ENCODE results near the gene RTTN.

RTTN gene

DNA sequence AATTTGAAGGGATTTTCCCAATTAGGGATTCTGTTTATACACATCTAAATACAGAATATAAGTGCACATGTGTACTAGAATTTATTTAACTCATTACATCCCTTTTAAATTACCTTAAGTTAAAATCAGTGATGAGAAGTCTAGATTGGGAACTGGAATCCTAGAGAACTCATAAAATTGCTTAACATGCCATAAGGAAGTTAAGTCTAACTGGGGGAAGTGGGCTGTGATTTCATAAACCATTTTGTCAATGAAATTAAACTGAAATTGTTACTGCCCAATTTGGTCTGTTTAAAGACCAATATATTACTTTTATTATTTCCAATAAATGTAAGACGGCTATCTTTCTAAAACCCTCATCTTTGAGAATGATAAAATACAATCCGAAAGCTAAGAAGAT, 185.5 kb downstream of the RTTN start:
- H3K4me3 ChIP-seq (replicated peaks; ENCODE audit: low read depth, low read length), result no peak overlapping the region
- TF ChIP-seq, protein P1, sequence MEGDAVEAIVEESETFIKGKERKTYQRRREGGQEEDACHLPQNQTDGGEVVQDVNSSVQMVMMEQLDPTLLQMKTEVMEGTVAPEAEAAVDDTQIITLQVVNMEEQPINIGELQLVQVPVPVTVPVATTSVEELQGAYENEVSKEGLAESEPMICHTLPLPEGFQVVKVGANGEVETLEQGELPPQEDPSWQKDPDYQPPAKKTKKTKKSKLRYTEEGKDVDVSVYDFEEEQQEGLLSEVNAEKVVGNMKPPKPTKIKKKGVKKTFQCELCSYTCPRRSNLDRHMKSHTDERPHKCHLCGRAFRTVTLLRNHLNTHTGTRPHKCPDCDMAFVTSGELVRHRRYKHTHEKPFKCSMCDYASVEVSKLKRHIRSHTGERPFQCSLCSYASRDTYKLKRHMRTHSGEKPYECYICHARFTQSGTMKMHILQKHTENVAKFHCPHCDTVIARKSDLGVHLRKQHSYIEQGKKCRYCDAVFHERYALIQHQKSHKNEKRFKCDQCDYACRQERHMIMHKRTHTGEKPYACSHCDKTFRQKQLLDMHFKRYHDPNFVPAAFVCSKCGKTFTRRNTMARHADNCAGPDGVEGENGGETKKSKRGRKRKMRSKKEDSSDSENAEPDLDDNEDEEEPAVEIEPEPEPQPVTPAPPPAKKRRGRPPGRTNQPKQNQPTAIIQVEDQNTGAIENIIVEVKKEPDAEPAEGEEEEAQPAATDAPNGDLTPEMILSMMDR (IDR thresholded peaks at IDR 0.05; ENCODE audit: low read length, missing control alignments), result no peak
- DNase-seq (ENCODE audit: low read depth), result no peak

DNA sequence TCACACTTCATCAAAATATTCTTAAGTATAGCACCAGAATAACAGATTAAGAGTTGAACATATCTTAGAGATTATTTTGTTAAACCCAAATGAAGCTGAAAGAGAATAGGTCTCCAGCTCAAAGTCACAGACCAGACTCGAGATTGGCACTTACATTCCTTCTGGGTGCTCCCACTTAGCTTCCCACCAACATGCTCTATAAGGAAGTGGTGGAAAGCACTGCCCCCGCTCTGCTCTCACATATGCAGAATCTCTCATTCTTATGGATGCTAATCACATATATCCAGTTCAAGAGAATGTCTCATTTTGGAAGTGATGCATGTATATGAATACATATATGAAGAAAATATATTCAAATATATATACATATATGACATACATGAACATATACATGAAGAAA, 186.4 kb downstream of the RTTN start:
- no peak for DNase-seq (ENCODE audit: low read depth)
- TF ChIP-seq, protein P1 (IDR thresholded peaks at IDR 0.05; ENCODE audit: low read length, missing control alignments), result no peak
- H3K4me3 ChIP-seq (replicated peaks; ENCODE audit: low read depth, low read length), result no peak overlapping the region

DNA sequence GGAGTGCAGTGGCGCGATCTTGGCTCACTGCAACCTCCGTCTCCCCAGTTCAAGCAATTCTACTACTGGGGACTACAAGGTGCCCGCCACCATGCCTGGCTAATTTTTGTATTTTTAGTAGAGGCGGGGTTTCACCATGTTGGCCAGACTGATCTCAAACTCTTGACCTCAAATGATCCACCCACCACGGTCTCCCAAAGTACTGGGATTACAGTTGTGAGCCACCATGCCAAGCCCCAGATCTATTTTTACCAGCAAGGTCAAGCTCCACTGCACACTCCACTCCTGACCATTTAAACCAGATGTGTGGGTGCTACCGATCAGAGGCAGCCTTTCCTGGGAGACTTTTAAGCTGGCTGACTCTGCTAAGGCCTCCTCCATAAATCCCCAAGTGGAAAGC, 190.4 kb downstream of the RTTN start:
- no peak overlapping the region for H3K4me3 ChIP-seq (replicated peaks; ENCODE audit: low read depth, low read length)
- TF ChIP-seq, protein P1 (IDR thresholded peaks at IDR 0.05; ENCODE audit: low read length, missing control alignments), result no peak

DNA sequence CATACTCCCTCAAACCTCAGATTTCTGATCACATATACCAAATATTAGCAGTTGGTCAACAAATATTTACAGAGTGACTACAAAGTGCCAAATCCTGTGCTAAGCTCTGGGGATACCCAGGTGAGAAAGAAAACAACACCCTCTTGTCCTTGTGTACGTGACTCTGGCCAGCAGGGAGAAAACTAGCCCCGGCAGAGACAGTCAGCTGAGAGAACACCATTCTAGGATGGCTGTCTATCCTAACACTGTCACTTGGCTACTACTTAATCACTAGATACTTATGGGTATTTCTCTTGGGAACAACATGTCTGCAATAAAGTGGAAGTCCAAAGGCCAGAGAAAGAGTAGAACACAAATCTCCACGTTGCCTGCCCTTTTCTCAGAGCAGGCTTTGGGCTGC, 199.9 kb downstream of the RTTN start:
- TF ChIP-seq, protein P1 (IDR thresholded peaks at IDR 0.05; ENCODE audit: low read length, missing control alignments), result no peak
- H3K4me3 ChIP-seq (replicated peaks; ENCODE audit: low read depth, low read length), result peak overlapping the region; percentile 19
- no peak for DNase-seq (ENCODE audit: low read depth)

More for the DNA sequence above, 190.4 kb downstream of the RTTN start:
- DNase-seq (ENCODE audit: low read depth), result no peak

DNA sequence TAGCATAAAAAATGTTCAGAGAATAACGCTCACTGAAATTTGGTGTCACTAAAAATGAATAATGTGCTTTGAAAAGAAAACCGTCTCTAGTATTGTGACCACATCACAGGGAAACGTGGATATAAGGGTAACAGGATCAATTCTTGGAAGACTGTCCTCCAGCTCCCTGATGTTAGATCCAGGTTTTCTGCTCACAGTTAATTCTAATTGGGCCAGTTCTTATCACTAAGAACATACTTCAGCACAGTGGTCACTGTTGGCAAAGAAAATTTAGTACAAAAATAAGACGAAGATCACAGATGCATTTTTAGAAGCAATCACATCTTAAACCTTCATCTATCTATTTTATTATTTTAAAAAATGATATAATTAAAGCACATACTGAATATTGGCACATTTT, 200.8 kb downstream of the RTTN start:
- TF ChIP-seq, protein P1 (IDR thresholded peaks at IDR 0.05; ENCODE audit: low read length, missing control alignments), result no peak
- H3K4me3 ChIP-seq (replicated peaks; ENCODE audit: low read depth, low read length), result no peak overlapping the region
- DNase-seq (ENCODE audit: low read depth), result peak; percentile 53

DNA sequence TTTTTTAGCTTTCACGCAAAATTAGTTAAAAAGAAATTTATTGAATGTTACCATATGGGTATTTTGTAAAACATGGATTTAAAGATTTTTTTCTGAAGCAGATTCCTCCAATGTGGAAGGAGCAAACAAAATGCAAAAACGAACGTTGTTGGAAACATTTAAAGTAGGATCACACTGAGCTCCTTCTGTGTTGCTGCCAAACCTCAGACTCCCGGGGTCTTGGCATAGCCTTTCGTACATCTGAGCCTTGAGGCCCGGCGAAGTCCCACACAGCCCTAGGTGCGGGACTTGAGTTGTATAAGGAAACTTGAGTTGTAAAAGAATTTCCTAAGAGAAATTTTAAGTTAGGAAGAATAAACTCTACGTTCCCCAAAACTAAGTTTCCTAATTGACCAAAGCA, 205.8 kb downstream of the RTTN start:
- TF ChIP-seq, protein P1 (IDR thresholded peaks at IDR 0.05; ENCODE audit: low read length, missing control alignments), result no peak
- H3K4me3 ChIP-seq (replicated peaks; ENCODE audit: low read depth, low read length), result no peak overlapping the region
- no peak for DNase-seq (ENCODE audit: low read depth)

DNA sequence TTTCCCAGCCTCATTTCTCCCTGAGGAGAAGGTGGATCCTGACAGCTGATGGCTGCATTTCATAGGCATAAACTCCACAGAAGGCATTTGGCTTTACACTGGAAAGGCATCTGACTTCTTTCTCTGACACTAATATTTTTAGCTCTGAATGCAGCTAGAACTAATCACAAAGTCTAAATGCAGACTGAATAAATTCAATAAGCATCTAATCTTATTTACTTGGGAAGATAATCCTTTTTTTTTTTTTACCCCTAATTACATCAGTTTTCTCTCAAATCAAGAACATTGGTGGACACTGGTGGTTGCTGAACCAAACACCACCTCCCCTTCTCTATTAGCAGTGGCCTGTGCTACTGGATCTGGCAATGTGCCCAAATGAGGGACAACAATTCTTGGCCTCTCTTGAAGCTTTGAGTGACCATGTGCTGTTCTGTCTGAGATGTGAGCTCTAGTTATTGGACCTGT, 206.9 kb downstream of the RTTN start:
- no peak for DNase-seq (ENCODE audit: low read depth)
- no peak overlapping the region for H3K4me3 ChIP-seq (replicated peaks; ENCODE audit: low read depth, low read length)
- TF ChIP-seq, protein P1 (IDR thresholded peaks at IDR 0.05; ENCODE audit: low read length, missing control alignments), result no peak

Measured in fibroblast of pulmonary artery (primary cell).